ENCODE data around the gene CYP3A4. TPM values are rescaled to one million over a fixed set of nuclear protein-coding genes. Genes with fewer than 3 reads are reported as not detected.

Gene CYP3A4
- not detected in 2 replicates for total RNA-seq

DNA sequence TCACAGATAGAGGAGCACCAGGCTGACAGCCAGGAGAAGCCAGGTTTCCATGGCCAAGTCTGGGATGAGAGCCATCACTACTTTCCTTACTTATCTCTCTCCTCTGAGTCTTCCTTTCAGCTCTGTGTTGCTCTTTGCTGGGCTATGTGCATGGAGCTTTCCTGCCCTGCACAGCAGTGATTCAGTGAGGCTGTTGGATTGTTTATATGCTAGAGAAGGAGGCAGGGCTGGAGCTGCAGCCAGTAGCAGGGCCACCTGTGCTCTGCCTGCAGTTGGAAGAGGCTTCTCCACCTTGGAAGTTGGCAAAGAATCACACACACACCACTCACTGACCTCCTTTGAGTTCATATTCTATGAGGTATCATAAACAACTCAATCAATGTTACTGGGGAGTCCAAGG lies at the start of gene CYP3A4:
Gene CYP3A4 (minus strand): TSS at position 178 of the 400 bp plus-strand sequence. CDS start 103 bp downstream, at position 75.

DNA sequence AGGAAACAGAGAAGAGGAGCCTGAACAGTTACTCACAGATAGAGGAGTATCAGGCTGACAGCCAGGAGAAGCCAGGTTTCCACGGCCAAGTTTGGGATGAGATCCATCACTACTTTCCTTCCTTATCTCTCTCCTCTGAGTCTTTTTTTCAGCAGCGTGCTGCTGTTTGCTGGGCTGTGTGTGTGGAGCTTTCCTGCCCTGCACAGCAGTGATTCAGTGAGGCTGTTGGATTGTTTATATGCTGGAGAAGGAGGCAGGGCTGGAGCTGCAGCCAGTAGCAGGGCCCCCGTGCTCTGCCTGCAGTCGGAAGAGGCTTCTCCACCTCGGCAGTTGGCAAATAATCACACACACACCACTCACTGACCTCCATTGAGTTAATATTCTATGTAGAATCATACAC lies 49.0 kb downstream of the CYP3A4 start, which contains the start of gene CYP3A7:
Gene CYP3A7 (minus strand): TSS at position 210 of the 400 bp plus-strand sequence. CDS start 103 bp downstream, at position 107.

Small RNA genes within 50 kb of the gene (small RNA-seq; reads per million reads assigned to genes)
- gene CYP3A137P: not detected

Other genes starting within 250 kb of the CYP3A4 start
- 6.6 and 7.2 TPM in 2 replicates for gene FAM200A, start 232.1 kb downstream of the CYP3A4 start, total RNA-seq
- gene ZNF655, start 225.5 kb downstream of the CYP3A4 start, total RNA-seq: 55.5 and 71.0 TPM in 2 replicates
- 0.39 and 0.73 TPM in 2 replicates for gene TMEM225B, start 185.9 kb downstream of the CYP3A4 start, total RNA-seq
- gene ZSCAN25, start 167.2 kb downstream of the CYP3A4 start, total RNA-seq: 8.8 and 9.2 TPM in 2 replicates
- gene CYP3A5, start 104.2 kb downstream of the CYP3A4 start, total RNA-seq: 2.0 and 4.0 TPM in 2 replicates
- not detected in 2 replicates for gene CYP3A7, start 49.0 kb downstream of the CYP3A4 start, total RNA-seq
- not detected in 2 replicates for gene CYP3A43, start 43.8 kb upstream of the CYP3A4 start, total RNA-seq
- gene OR2AE1, start 92.8 kb upstream of the CYP3A4 start, total RNA-seq: under 0.01 TPM in 1 of 2 replicates, not detected in the other
- gene TRIM4, start 135.3 kb upstream of the CYP3A4 start, total RNA-seq: 20.9 and 22.3 TPM in 2 replicates
- 0.20 TPM in 1 of 2 replicates, not detected in the other for gene GJC3, start 145.4 kb upstream of the CYP3A4 start, total RNA-seq
- gene AZGP1, start 191.8 kb upstream of the CYP3A4 start, total RNA-seq: not detected in 2 replicates
- 33.1 and 36.0 TPM in 2 replicates for gene ZKSCAN1, start 231.4 kb upstream of the CYP3A4 start, total RNA-seq